ACC112 (cell line): Measurements from ENCODE around the gene FZD2.
"Not testable (repeated sequence)": the region's sequence is repeated elsewhere in the genome, so short reads cannot be mapped to it uniquely, and the experiment has no call there.

Source experiments
- H2AFZ ChIP-seq: fragments of 200-600 bp; sonication (generic); one replicate; pipeline ENCODE4 v1.6.0; 2017; ENCODE audit warnings: antibody characterized with exemption, low read length; ENCODE audit not compliant: unreplicated experiment
- H3K27ac ChIP-seq: fragments of 200-600 bp; sonication (generic); 2 replicates; pipeline ENCODE4 v1.5.1; 2014; ENCODE audit warnings: low read depth, mild to moderate bottlenecking, antibody characterized with exemption, low read length, moderate library complexity
- H3K27me3 ChIP-seq: fragments of 200-600 bp; sonication (generic); 2 replicates; pipeline ENCODE4 v1.6.1; 2014; ENCODE audit warnings: mild to moderate bottlenecking, antibody characterized with exemption, low read length, moderate library complexity, mixed read lengths; ENCODE audit not compliant: insufficient read depth
- H3K36me3 ChIP-seq: fragments of 200-600 bp; sonication (generic); 2 replicates; pipeline ENCODE4 v1.6.1; 2016; ENCODE audit warnings: mild to moderate bottlenecking, antibody characterized with exemption, low read length, moderate library complexity, mixed read lengths; ENCODE audit not compliant: insufficient read depth
- H3K4me1 ChIP-seq: fragments of 200-600 bp; sonication (generic); one replicate; pipeline ENCODE4 v1.6.1; 2016; ENCODE audit warnings: low read length, mixed read lengths; ENCODE audit not compliant: insufficient read depth, unreplicated experiment, control insufficient read depth
- H3K4me3 ChIP-seq: fragments of 200-600 bp; sonication (generic); 2 replicates; pipeline ENCODE4 v1.5.1; 2014; ENCODE audit warnings: mild to moderate bottlenecking, low read depth, low read length
- H3K79me2 ChIP-seq: fragments of 200-600 bp; sonication (generic); one replicate; pipeline ENCODE4 v1.6.0; 2016; ENCODE audit warnings: low read length; ENCODE audit not compliant: control insufficient read depth, unreplicated experiment, insufficient read depth

The FZD2 gene

GRCh38 chr17:44536090-44536953 is 21.0 kb upstream of the FZD2 start:
- H3K27ac ChIP-seq = no peak overlapping the region
- H3K27me3 ChIP-seq = no peaks in the 10 kb centered on the region
- H3K36me3 ChIP-seq = no peaks in the 10 kb centered on the region
- H3K4me3 ChIP-seq = no peak overlapping the region
- H3K4me1 ChIP-seq = peaks cover 15% of the 10 kb centered on the region
- H3K79me2 ChIP-seq = no peaks in the 10 kb centered on the region
- peak overlapping the region; percentile 91 for H2AFZ ChIP-seq

DNA sequence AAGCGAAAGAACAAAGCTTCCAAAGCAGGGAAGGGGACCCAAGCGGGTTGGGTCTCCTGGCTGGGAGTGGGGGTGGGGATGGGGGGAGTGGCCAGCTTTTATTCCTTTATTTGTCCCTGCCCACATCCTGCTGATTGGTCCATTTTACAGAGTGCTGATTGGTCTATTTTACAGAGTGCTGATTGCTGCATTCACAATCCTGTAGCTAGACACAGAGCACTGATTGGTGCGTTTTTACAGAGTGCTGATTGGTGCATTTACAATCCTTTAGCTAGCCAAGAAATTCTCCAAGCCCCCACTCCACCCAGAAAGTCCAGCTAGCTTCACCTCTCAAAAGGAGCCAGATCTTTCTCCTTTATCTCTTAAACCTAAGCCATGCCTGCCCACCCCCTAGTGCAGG is 19.4 kb upstream of the FZD2 start:
- not testable (repeated sequence) for H2AFZ ChIP-seq, H3K4me3 ChIP-seq, H3K79me2 ChIP-seq, H3K36me3 ChIP-seq, H3K27ac ChIP-seq, H3K27me3 ChIP-seq
- H3K4me1 ChIP-seq = peaks cover 28% of the 10 kb centered on the region

DNA sequence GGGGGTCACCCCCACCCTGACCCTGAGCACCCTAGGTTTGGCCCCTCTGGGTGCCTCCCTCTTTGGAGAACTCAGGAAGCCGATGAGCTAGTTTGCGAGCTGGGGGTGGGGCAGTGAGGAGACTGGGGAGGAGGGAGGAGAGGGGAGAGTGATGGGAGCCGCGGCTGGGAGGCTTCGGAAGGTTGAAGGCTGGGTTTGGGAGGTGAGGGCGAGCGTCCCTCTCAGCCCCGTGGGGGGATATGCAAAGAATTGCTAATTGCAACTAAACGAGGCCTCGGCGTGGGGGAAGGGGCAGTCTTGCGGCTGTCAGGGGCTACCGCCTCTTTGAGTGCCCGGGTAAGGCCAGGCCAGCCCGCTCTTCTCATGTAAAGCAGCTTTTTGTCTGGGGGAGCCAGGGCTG is 17.6 kb upstream of the FZD2 start:
- no peaks in the 10 kb centered on the region for H3K79me2 ChIP-seq
- H2AFZ ChIP-seq = no peak overlapping the region
- no peaks in the 10 kb centered on the region for H3K36me3 ChIP-seq
- H3K27me3 ChIP-seq = no peaks in the 10 kb centered on the region
- H3K4me1 ChIP-seq = peaks cover 40% of the 10 kb centered on the region
- no peak overlapping the region for H3K4me3 ChIP-seq
- H3K27ac ChIP-seq = no peak overlapping the region

GRCh38 chr17:44540246-44541084 is 16.8 kb upstream of the FZD2 start:
- Histone ChIP-seq H2AFZ (no peak overlapping the region), H3K4me3 (no peak overlapping the region), H3K27ac (no peak overlapping the region), H3K4me1 (peaks cover 43% of the 10 kb centered on the region), H3K79me2 (no peaks in the 10 kb centered on the region), H3K27me3 (no peaks in the 10 kb centered on the region), H3K36me3 (no peaks in the 10 kb centered on the region)

- Histone ChIP-seq H3K36me3 (no peaks in the 10 kb centered on the region), H3K27me3 (no peaks in the 10 kb centered on the region), H3K79me2 (no peaks in the 10 kb centered on the region), H3K4me3 (no peak overlapping the region), H3K4me1 (peaks cover 48% of the 10 kb centered on the region), H3K27ac (no peak overlapping the region), H2AFZ (no peak overlapping the region)
Observed at GRCh38 chr17:44541884-44542581, 15.3 kb upstream of the FZD2 start.

- Histone ChIP-seq H3K36me3 (no peaks in the 10 kb centered on the region), H3K27me3 (no peaks in the 10 kb centered on the region), H3K79me2 (no peaks in the 10 kb centered on the region), H3K4me3 (peak overlapping the region; percentile 14; the same call in 1 of the 2 replicates), H2AFZ (peak overlapping the region; percentile 15), H3K4me1 (peaks cover 62% of the 10 kb centered on the region), H3K27ac (peak overlapping the region; percentile 72)
Observed at GRCh38 chr17:44543213-44543904, 13.9 kb upstream of the FZD2 start.

DNA sequence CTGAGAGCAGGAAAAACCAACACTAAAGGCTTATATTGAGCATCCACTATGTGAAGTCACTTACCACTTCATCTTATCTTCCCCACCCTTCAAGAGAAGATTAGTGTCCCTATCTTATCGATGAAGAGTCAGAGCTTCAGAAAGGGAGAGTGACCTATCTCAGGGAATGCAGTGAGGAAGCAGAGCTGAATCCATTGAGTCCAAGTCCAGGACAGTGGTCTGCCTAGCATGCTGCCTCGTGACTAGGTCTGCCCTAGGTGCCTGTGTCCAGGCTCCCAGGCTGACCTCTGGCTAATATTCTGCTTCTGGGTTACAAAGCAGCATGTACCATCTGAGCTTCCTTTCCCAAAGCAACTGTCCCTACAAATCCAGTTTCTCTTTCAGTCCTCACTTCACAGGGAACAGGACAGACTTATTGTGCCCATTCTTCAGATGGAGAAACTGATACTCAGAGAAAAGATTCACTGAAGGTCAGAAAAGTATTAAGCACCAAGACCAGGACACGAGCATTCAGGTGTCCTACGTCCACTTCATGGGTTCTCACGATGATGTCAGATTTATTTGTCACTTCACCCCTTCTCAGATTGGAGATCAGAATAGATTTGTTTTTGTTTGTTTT is 13.3 kb upstream of the FZD2 start:
- H3K79me2 ChIP-seq = no peaks in the 10 kb centered on the region
- H3K4me3 ChIP-seq = no peak overlapping the region
- peaks cover 66% of the 10 kb centered on the region for H3K4me1 ChIP-seq
- no peak overlapping the region for H2AFZ ChIP-seq
- peak overlapping the region; percentile 72 for H3K27ac ChIP-seq
- no peaks in the 10 kb centered on the region for H3K36me3 ChIP-seq
- H3K27me3 ChIP-seq = no peaks in the 10 kb centered on the region

DNA sequence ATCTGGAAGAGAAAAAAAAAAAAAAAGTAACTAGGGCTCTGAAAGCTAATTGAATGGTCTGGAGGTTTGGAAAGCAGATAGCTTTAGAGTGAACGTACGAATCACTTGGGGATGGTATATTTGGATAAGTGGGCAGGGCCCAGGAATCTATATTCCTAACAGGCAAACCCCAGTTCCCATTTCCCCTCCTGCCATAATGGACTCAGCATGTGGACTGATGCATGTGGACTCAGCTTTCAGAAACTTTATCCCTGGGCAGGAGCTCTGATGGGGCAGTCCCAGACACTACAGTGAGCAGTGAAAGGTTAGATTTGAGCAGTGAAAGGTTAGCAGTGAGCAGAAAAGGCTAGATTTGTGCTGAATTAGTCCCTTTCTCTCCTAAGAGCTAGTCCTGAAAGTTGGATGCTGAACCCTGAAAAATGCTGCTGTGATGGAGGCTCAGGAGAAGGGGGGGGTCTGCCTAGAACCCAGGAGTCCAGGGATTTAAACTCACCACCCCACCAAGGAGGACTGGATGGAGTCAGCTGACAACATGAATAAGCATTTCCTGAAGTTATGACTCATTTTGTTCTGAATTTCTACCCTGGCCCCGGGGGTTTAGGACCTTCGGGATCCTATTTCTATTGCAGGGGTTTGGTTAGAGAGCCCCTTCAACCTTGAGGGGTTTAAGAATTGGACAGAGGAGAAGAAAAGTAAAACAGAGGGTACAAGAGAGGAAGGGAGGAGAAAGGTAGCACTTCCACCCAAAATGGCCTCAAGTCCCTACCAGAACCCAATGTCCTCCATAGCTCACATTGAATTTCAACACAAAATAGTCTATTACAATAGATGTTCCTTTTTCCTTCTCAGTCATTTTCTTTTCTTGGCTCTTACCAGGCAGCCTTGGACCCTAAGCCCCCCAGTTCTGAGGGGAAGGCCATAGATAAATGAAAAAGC is 10.3 kb upstream of the FZD2 start:
- H3K4me3 ChIP-seq = peak overlapping the region; percentile 3; the same call in 1 of the 2 replicates
- no peaks in the 10 kb centered on the region for H3K79me2 ChIP-seq
- H3K27me3 ChIP-seq = no peaks in the 10 kb centered on the region
- peaks cover 62% of the 10 kb centered on the region for H3K4me1 ChIP-seq
- peak overlapping the region; percentile 82 for H3K27ac ChIP-seq
- H2AFZ ChIP-seq = peak overlapping the region; percentile 44
- H3K36me3 ChIP-seq = no peaks in the 10 kb centered on the region

DNA sequence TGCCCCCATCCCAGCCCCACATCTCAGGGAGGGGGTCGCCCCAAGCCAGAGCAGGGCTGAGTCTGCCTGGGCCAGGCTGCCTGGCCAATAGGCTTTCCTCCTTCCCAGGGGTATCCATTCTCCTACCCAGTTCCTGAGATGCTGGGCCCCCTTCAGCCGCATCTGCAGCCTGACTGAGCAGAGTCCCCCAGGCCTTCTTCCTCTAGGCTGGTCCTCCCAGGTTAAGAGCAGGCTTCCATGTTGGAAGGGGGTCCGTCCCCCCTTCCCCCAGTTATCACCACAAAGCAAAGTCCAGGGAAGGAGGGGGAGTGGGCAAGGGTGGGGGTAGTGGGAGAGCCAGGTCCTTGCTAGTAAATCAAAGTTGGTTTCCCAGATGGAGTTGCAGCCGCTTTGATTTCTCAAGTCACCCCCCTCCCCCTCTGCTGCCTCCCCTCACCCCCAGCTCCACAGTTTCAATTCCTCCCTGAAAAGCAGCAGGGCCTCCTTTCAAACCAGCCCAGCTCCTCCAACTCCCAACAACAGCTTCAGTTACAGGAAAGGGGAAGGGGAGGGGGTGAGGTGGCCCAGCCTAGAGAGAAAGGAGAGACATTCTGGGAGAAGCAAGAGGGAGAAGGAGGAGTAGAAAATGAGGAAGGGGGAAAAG is 9.5 kb upstream of the FZD2 start:
- Histone ChIP-seq H3K27me3 (no peaks in the 10 kb centered on the region), H3K36me3 (no peaks in the 10 kb centered on the region), H3K27ac (peak overlapping the region; percentile 82), H2AFZ (peak overlapping the region; percentile 44), H3K4me1 (peaks cover 54% of the 10 kb centered on the region), H3K79me2 (no peaks in the 10 kb centered on the region), H3K4me3 (no peak overlapping the region)
